ENCODE data around the gene SHISA9.

Gene SHISA9

GRCh38 chr16:13081825-13082331 lies 180.5 kb downstream of the SHISA9 start:
- no peak for FAIRE-seq

- FAIRE-seq: no peak
These were observed 182.3 kb downstream of the SHISA9 start for GRCh38 chr16:13083681-13084080.

- FAIRE-seq: no peak
These were observed 182.9 kb downstream of the SHISA9 start for GRCh38 chr16:13084331-13084730.

- FAIRE-seq: no peak
These were observed 192.3 kb downstream of the SHISA9 start for GRCh38 chr16:13093661-13094060.

GRCh38 chr16:13095061-13095460 lies 193.7 kb downstream of the SHISA9 start:
- no peak for FAIRE-seq

GRCh38 chr16:13098536-13098935 lies 197.1 kb downstream of the SHISA9 start:
- FAIRE-seq: no peak

GRCh38 chr16:13099822-13100221 lies 198.4 kb downstream of the SHISA9 start:
- FAIRE-seq: no peak

- no peak for FAIRE-seq
These were observed 199.6 kb downstream of the SHISA9 start for GRCh38 chr16:13100970-13101369.

- FAIRE-seq: no peak
These were observed 200.4 kb downstream of the SHISA9 start for GRCh38 chr16:13101828-13102227.

GRCh38 chr16:13102401-13102800 lies 201.0 kb downstream of the SHISA9 start:
- no peak for FAIRE-seq

- FAIRE-seq: no peak
These were observed 202.6 kb downstream of the SHISA9 start for GRCh38 chr16:13103831-13104530.

GRCh38 chr16:13104772-13105171 lies 203.4 kb downstream of the SHISA9 start:
- no peak for FAIRE-seq

- FAIRE-seq: no peak
These were observed 204.0 kb downstream of the SHISA9 start for GRCh38 chr16:13105427-13105826.

GRCh38 chr16:13106464-13106863 lies 205.1 kb downstream of the SHISA9 start:
- no peak for FAIRE-seq

- no peak for FAIRE-seq
These were observed 206.7 kb downstream of the SHISA9 start for GRCh38 chr16:13108126-13108525.

GRCh38 chr16:13109171-13109570 lies 207.8 kb downstream of the SHISA9 start:
- no peak for FAIRE-seq

- no peak for FAIRE-seq
These were observed 208.9 kb downstream of the SHISA9 start for GRCh38 chr16:13110124-13110796.

- FAIRE-seq: no peak
These were observed 210.3 kb downstream of the SHISA9 start for GRCh38 chr16:13111747-13112146.

- FAIRE-seq: no peak
These were observed 212.3 kb downstream of the SHISA9 start for GRCh38 chr16:13113741-13114140.

GRCh38 chr16:13118091-13118490 lies 216.7 kb downstream of the SHISA9 start:
- FAIRE-seq: no peak

- FAIRE-seq: no peak
These were observed 218.7 kb downstream of the SHISA9 start for GRCh38 chr16:13120091-13120490.

GRCh38 chr16:13120557-13120956 lies 219.2 kb downstream of the SHISA9 start:
- FAIRE-seq: no peak

GRCh38 chr16:13123991-13124390 lies 222.6 kb downstream of the SHISA9 start:
- FAIRE-seq: no peak

- no peak for FAIRE-seq
These were observed 225.7 kb downstream of the SHISA9 start for GRCh38 chr16:13127144-13127543.

Measured in A204.1 (cell line).